GM23248 (cell line): Measurements from ENCODE around the gene MYO1G. TPM values are rescaled to one million over a fixed set of nuclear protein-coding genes. Genes with fewer than 3 reads are reported as not detected.

ENCODE experiments used
- DNase-seq: peaks from one replicate; pipeline ENCODE4 v3.0.0-alpha.2; 2015
- H2AFZ ChIP-seq: fragments of 200-600 bp; sonication (generic); 2 replicates; pipeline ENCODE4 v1.6.1; 2016; ENCODE audit warnings: antibody characterized with exemption
- H3F3A ChIP-seq: fragments of 200-600 bp; sonication (generic); 2 replicates; pipeline ENCODE4 v1.6.1; 2016; ENCODE audit warnings: mild to moderate bottlenecking, antibody characterized with exemption, mixed run types; ENCODE audit not compliant: insufficient read depth
- H3K27ac ChIP-seq: fragments of 200-600 bp; sonication (generic); 2 replicates; pipeline ENCODE4 v1.5.1; 2016; ENCODE audit warnings: mild to moderate bottlenecking
- H3K27me3 ChIP-seq: fragments of 200-600 bp; sonication (generic); replicated peaks from 2 replicates; pipeline ENCODE4 v1.6.1; 2016; ENCODE audit warnings: mild to moderate bottlenecking; ENCODE audit not compliant: insufficient read depth
- H3K36me3 ChIP-seq: fragments of 200-600 bp; sonication (generic); 2 replicates; pipeline ENCODE4 v1.6.1; 2016; ENCODE audit warnings: low read depth, mild to moderate bottlenecking
- H3K4me1 ChIP-seq: fragments of 200-600 bp; sonication (generic); 2 replicates; pipeline ENCODE4 v1.6.1; 2016; ENCODE audit warnings: mild to moderate bottlenecking; ENCODE audit not compliant: insufficient read depth
- H3K4me2 ChIP-seq: fragments of 200-600 bp; sonication (generic); one replicate; pipeline ENCODE4 v1.6.1; 2016; ENCODE audit warnings: mild to moderate bottlenecking; ENCODE audit not compliant: unreplicated experiment
- H3K4me3 ChIP-seq: fragments of 200-600 bp; sonication (generic); 2 replicates; pipeline ENCODE4 v1.5.1; 2016; ENCODE audit warnings: mild to moderate bottlenecking
- H3K79me2 ChIP-seq: fragments of 200-600 bp; sonication (generic); 2 replicates; pipeline ENCODE4 v1.6.1; 2016; ENCODE audit warnings: mild to moderate bottlenecking; ENCODE audit not compliant: insufficient read depth
- H3K9ac ChIP-seq: fragments of 200-600 bp; sonication (generic); 2 replicates; pipeline ENCODE4 v1.6.1; 2016; ENCODE audit warnings: mild to moderate bottlenecking
- H3K9me2 ChIP-seq: fragments of 200-600 bp; sonication (generic); 2 replicates; pipeline ENCODE4 v1.6.1; 2016; ENCODE audit warnings: mixed run types, mild to moderate bottlenecking, moderate library complexity; ENCODE audit not compliant: insufficient read depth
- H3K9me3 ChIP-seq: fragments of 200-600 bp; sonication (generic); one replicate; pipeline ENCODE4 v1.6.1; 2017; ENCODE audit warnings: low read depth
- H4K20me1 ChIP-seq: fragments of 200-600 bp; sonication (generic); 2 replicates; pipeline ENCODE4 v1.6.0; 2016; ENCODE audit not compliant: insufficient read depth
- EZH2 ChIP-seq: fragments of 200-600 bp; sonication (generic); IDR thresholded peaks from 2 replicates; pipeline ENCODE4 v1.6.1; 2018; ENCODE audit warnings: antibody characterized with exemption, mild to moderate bottlenecking; ENCODE audit not compliant: insufficient read depth, poor library complexity, severe bottlenecking
- EZH2phosphoT487 ChIP-seq: fragments of 200-600 bp; sonication (generic); IDR thresholded peaks from 2 replicates; pipeline ENCODE4 v1.6.1; 2018; ENCODE audit warnings: antibody characterized with exemption, moderate library complexity, mild to moderate bottlenecking, low read depth; ENCODE audit not compliant: insufficient read depth
- WGBS, 2 experiments: methylation state at CpG; one replicate each; pipeline ENCODE4 v1.1.6; 2015 to 2017; ENCODE audit warnings: low lambda C conversion rate in 2 of 2, low coverage in 1 of 2; ENCODE audit errors: missing lambda C conversion rate in 2 of 2; 5-methylcytosine and 5-hydroxymethylcytosine counted together
- in situ Hi-C: fragments of 300-500 bp; cut with MboI; formaldehyde crosslinking; loops from 2 replicates; pipeline ENCODE4 v1.15.0; 2020
- polyA plus RNA-seq: library from polyadenylated mRNA; unstranded; fragments of >200 nt; fragmentation: Nextera tagmentation; extraction: Ambion mirVana; gene quantifications from 2 replicates; pipeline ENCODE4 v1.2.1, GENCODE V29; 2016
- total RNA-seq: library from RNA; depleted of rRNA; stranded (reverse); fragments of >200 nt; shearing (Covaris generic); gene quantifications from 2 replicates; pipeline ENCODE4 v1.2.3, GENCODE V29; 2014; rRNA removed

Gene MYO1G
- total and polyA plus RNA-seq, 2 experiments from 2014 or later = not detected

DNA sequence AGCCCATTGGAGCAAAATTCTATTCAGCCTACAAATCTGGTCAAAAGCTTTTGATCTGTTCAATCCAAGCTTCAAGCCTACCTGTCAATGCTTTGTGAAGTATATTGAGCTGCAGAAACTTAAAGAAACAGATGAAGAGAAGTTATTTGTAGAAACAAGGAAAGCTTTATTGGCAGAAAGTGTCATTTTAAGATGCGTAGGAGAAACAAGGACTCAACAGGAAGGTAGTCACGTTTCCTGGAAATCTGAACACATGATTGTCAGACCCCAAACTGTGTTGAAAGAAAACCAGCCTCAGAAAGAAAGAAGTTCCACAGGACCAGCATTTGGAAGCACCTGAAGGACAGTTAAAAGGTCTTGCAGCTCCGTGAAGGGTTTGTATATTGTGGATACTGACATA is 58.7 kb downstream of the MYO1G start:
- in situ Hi-C loops = no loop called here
- DNase-seq = no peak
- H3K27ac ChIP-seq = no peak overlapping the region
- H3F3A ChIP-seq = no peaks in the 10 kb centered on the region
- 44 to 59% methylated on average over 3 of the region's 3 CpGs for WGBS, 2 experiments
- no peaks in the 10 kb centered on the region for H3K9me3 ChIP-seq
- no peaks in the 10 kb centered on the region for H3K36me3 ChIP-seq
- no peak overlapping the region for H3K4me3 ChIP-seq
- H3K4me1 ChIP-seq = no peaks in the 10 kb centered on the region
- no peaks in the 10 kb centered on the region for H3K79me2 ChIP-seq
- H3K9ac ChIP-seq = no peak overlapping the region
- no peaks in the 10 kb centered on the region for H3K9me2 ChIP-seq
- no peak overlapping the region for H3K4me2 ChIP-seq
- TF ChIP-seq EZH2phosphoT487 (no peak), EZH2 (no peak)
- H3K27me3 ChIP-seq = no peaks in the 10 kb centered on the region
- H2AFZ ChIP-seq = no peak overlapping the region
- no peaks in the 10 kb centered on the region for H4K20me1 ChIP-seq

DNA sequence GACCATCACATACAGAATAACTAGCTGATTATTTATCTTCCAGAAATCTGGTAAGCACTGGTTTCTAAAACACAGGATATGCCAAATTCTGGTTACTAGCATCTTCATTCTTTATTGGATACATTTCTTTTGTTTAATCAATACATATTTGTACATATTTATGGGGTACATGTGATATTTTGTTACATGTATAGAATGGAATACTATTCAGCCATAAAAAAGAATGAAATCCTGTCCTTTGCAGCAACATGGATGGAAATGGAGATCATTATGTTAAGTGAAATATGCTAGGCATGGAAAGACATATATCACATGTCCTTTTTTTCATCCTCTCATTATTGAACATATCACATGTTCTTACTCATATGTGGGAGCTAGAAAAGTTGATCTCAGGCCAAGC is 60.8 kb downstream of the MYO1G start:
- Histone ChIP-seq H3K9me3 (no peaks in the 10 kb centered on the region), H3K4me2 (no peak overlapping the region), H3K36me3 (no peaks in the 10 kb centered on the region), H3K4me3 (no peak overlapping the region), H3K79me2 (no peaks in the 10 kb centered on the region), H3K27ac (no peak overlapping the region), H3F3A (no peaks in the 10 kb centered on the region), H2AFZ (no peak overlapping the region), H3K9me2 (no peaks in the 10 kb centered on the region), H3K9ac (no peak overlapping the region), H3K4me1 (no peaks in the 10 kb centered on the region), H4K20me1 (no peaks in the 10 kb centered on the region), H3K27me3 (no peaks in the 10 kb centered on the region)
- TF ChIP-seq EZH2phosphoT487 = no peak
- no peak for TF ChIP-seq EZH2
- no peak for DNase-seq
- in situ Hi-C loops = no loop called here

DNA sequence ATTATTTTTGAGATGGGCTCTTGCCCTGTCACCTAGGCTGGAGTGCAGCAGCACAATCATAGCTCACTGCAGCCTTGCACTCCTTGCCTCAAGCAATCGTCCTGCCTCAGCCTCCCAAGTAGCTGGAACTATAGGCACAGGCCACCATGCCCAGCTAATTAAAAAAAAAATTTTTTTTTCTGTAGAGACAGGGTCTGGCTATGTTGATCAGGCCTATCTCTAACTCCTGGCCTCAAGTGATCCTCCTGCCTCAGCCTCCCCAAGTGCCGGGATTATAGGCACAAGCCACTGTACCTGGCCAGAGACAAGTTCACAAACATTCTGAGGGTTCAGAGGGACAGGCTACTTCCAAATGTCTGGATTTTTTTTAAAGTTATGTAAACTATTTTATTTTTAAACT is 61.4 kb downstream of the MYO1G start:
- in situ Hi-C loops = no loop called here
- Histone ChIP-seq H2AFZ (no peak overlapping the region), H3K4me2 (no peak overlapping the region), H3K4me3 (no peak overlapping the region), H4K20me1 (no peaks in the 10 kb centered on the region), H3K4me1 (no peaks in the 10 kb centered on the region), H3K9me3 (no peaks in the 10 kb centered on the region), H3K27ac (no peak overlapping the region), H3K27me3 (no peaks in the 10 kb centered on the region), H3K79me2 (no peaks in the 10 kb centered on the region), H3K9ac (no peak overlapping the region), H3K9me2 (no peaks in the 10 kb centered on the region), H3K36me3 (no peaks in the 10 kb centered on the region), H3F3A (no peaks in the 10 kb centered on the region)
- 92 to 100% methylated on average over 2 of the region's 2 CpGs for WGBS, 2 experiments
- DNase-seq = no peak
- TF ChIP-seq EZH2phosphoT487 = no peak
- TF ChIP-seq EZH2 = no peak

DNA sequence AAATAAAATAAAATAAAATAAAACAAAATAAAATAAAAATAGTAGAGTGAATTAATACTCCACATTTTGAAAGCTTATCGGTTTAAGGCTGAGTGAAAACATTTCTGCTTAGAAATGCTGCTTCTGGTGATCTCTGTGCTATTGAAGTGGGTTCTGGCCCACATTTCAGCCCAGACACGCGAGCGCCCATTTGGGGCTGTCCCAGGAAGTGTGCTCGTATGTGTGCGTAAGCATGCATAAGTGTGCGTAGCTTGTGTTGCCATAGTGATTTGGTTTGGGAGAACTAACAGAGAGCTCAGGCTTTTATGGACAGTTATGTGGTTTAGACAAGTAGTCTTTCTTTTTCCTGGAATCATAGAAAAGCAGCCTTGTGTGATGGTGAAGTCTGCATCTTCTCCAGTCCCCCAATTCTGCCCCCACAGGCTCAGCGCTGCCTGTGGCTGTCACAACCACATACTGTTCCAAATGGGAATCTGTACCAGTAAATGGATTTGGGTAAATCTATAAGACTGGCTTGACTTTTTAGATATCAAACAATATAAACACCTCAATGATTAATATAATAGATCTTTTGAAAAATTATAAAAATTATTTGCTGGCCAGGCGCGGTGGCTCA is 63.7 kb downstream of the MYO1G start:
- TF ChIP-seq EZH2 (no peak), EZH2phosphoT487 (no peak)
- Histone ChIP-seq H3K79me2 (no peaks in the 10 kb centered on the region), H3K36me3 (no peaks in the 10 kb centered on the region), H3K27me3 (no peaks in the 10 kb centered on the region), H4K20me1 (no peaks in the 10 kb centered on the region), H3K4me3 (no peak overlapping the region), H2AFZ (no peak overlapping the region), H3K4me1 (no peaks in the 10 kb centered on the region), H3K9me2 (no peaks in the 10 kb centered on the region), H3F3A (no peaks in the 10 kb centered on the region), H3K4me2 (no peak overlapping the region), H3K9me3 (no peaks in the 10 kb centered on the region), H3K9ac (no peak overlapping the region), H3K27ac (no peak overlapping the region)
- WGBS, 2 experiments = 80 to 82% methylated on average over 10 of the region's 10 CpGs
- no peak for DNase-seq
- in situ Hi-C loops = no loop called here

DNA sequence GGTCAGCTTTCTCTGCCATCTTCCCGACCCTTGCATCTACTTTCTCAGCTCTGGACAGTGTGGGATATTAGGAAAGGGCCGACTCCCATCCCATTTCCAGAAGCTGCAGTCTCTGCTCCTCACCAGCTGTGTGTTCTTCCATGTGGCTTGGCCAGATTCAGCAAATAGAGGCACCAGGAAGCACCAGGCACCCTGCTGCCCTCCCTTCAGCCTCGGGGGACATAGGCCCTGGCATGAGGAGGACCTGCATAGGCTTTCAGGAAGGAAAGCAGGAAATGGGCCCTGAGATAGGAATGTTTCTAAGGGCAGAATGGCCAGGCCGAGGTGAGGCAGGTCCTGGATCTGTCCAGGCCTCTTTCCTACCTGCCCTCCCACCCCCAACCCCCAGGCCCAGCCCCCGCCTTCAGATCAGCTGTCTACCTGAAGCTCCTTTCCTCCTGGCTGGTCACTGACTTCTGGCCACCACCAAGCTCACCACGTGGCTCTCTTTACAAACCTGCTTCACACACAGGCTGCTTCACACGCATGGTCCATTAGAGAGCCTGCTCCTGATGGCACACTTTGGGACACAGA is 66.0 kb downstream of the MYO1G start:
- Histone ChIP-seq H3K9me3 (no peaks in the 10 kb centered on the region), H3K9me2 (no peaks in the 10 kb centered on the region), H3K4me2 (no peak overlapping the region), H3K4me3 (no peak overlapping the region), H3K4me1 (no peaks in the 10 kb centered on the region), H2AFZ (no peak overlapping the region), H3K36me3 (no peaks in the 10 kb centered on the region), H3K79me2 (no peaks in the 10 kb centered on the region), H3K9ac (no peak overlapping the region), H4K20me1 (no peaks in the 10 kb centered on the region), H3K27ac (no peak overlapping the region), H3F3A (no peaks in the 10 kb centered on the region), H3K27me3 (no peaks in the 10 kb centered on the region)
- DNase-seq = no peak
- TF ChIP-seq EZH2phosphoT487 = no peak
- TF ChIP-seq EZH2 = no peak
- in situ Hi-C loops = no loop called here
- WGBS, 2 experiments = 46 to 47% methylated on average over 7 of the region's 7 CpGs

Other genes with a start within 250 kb of the MYO1G start
- gene ZMIZ2, start 230.2 kb downstream of the MYO1G start, total RNA-seq = 9.7 and 12.4 TPM in 2 replicates
- 6.1 and 7.8 TPM in 2 replicates for gene ZMIZ2, start 230.2 kb downstream of the MYO1G start, polyA plus RNA-seq
- gene PPIA, start 182.3 kb downstream of the MYO1G start, total RNA-seq = 2,655 and 2,752 TPM in 2 replicates
- 3,114 and 3,141 TPM in 2 replicates for gene PPIA, start 182.3 kb downstream of the MYO1G start, polyA plus RNA-seq
- gene H2AZ2, start 130.9 kb downstream of the MYO1G start, total RNA-seq = 138 and 179 TPM in 2 replicates
- 165 and 166 TPM in 2 replicates for gene H2AZ2, start 130.9 kb downstream of the MYO1G start, polyA plus RNA-seq
- gene PURB, start 93.5 kb downstream of the MYO1G start, total RNA-seq = 17.0 and 17.3 TPM in 2 replicates
- gene PURB, start 93.5 kb downstream of the MYO1G start, polyA plus RNA-seq = 1.4 and 1.6 TPM in 2 replicates
- gene CCM2, start 21.2 kb upstream of the MYO1G start, total RNA-seq = 63.8 and 77.3 TPM in 2 replicates
- gene CCM2, start 21.2 kb upstream of the MYO1G start, polyA plus RNA-seq = 69.3 and 78.7 TPM in 2 replicates
- gene NACAD, start 110.0 kb upstream of the MYO1G start, total RNA-seq = 1.0 and 2.9 TPM in 2 replicates
- gene NACAD, start 110.0 kb upstream of the MYO1G start, polyA plus RNA-seq = 0.93 and 1.2 TPM in 2 replicates
- 60.4 and 62.7 TPM in 2 replicates for gene TBRG4, start 132.7 kb upstream of the MYO1G start, total RNA-seq
- gene TBRG4, start 132.7 kb upstream of the MYO1G start, polyA plus RNA-seq = 55.8 and 58.4 TPM in 2 replicates
- not detected in 2 replicates for gene RAMP3, start 178.8 kb upstream of the MYO1G start, total RNA-seq
- not detected in 2 replicates for gene RAMP3, start 178.8 kb upstream of the MYO1G start, polyA plus RNA-seq